IPS-20b (cell line): ENCODE results near the gene ARFGAP3.

ENCODE experiments used
- H3K27ac ChIP-seq: one replicate; pipeline ENCODE4 v1.5.1; 2013; ENCODE audit warnings: low read length
- H3K27me3 ChIP-seq: 2 replicates; pipeline ENCODE4 v1.6.1; 2013; ENCODE audit warnings: mild to moderate bottlenecking, low read length, inconsistent platforms; ENCODE audit not compliant: insufficient read depth
- H3K36me3 ChIP-seq: 2 replicates; pipeline ENCODE4 v1.6.1; 2013; ENCODE audit warnings: low read depth, mild to moderate bottlenecking, inconsistent platforms, low read length, moderate library complexity; ENCODE audit not compliant: insufficient read depth
- H3K4me1 ChIP-seq: 2 replicates; pipeline ENCODE4 v1.6.1; 2013; ENCODE audit warnings: mild to moderate bottlenecking, control low read depth, inconsistent platforms, low read length, moderate library complexity; ENCODE audit not compliant: insufficient read depth
- H3K4me3 ChIP-seq: 2 replicates; pipeline ENCODE4 v1.5.1; 2013; ENCODE audit warnings: mild to moderate bottlenecking, low read length, inconsistent platforms
- H3K9ac ChIP-seq: 2 replicates; pipeline ENCODE4 v1.6.1; 2013; ENCODE audit warnings: low read depth, mild to moderate bottlenecking, inconsistent platforms, low read length, moderate library complexity
- H3K9me3 ChIP-seq: 2 replicates; pipeline ENCODE4 v1.6.1; 2013; ENCODE audit warnings: mild to moderate bottlenecking, low read depth, low read length, inconsistent platforms; ENCODE audit not compliant: insufficient read depth

ARFGAP3 gene

GRCh38 chr22:42871146-42872050, 14.3 kb upstream of the ARFGAP3 start:
- H3K9ac ChIP-seq, result no peak overlapping the region
- H3K4me1 ChIP-seq, result no peaks in the 10 kb centered on the region
- H3K27ac ChIP-seq, result no peak overlapping the region
- H3K4me3 ChIP-seq, result no peak overlapping the region
- peaks cover 58% of the 10 kb centered on the region for H3K36me3 ChIP-seq
- H3K9me3 ChIP-seq, result no peaks in the 10 kb centered on the region
- H3K27me3 ChIP-seq, result no peaks in the 10 kb centered on the region

DNA sequence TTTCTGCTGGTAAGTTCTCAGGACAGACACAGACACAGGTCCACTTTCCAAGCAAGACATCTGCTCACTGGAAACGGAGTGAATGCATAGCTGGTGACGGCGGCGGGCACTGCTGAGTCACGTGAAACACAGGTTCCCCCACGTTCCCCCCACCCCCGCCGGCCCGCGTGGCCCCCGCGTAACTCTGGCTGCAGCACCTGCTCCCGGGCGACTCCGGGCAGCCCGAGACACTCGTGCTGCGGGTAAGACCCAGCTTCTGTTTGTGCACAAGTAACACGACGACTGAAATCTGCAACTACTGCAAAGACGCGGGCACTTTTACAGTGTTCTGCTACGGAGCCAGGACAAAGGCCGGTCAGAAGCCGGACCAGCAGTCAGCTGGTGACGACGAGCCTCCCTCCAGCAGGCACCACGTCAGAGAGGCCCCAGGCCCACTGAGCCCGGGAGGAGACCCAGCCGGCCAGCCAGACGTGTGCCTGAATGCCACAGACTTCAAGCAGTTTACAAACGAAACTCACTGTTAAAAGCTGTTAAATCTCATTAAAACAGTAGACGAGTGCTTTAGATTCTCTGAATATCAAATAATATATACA, 12.9 kb upstream of the ARFGAP3 start:
- Histone ChIP-seq H3K4me3 (no peak overlapping the region), H3K4me1 (no peaks in the 10 kb centered on the region), H3K27ac (no peak overlapping the region), H3K36me3 (peaks cover 44% of the 10 kb centered on the region), H3K27me3 (no peaks in the 10 kb centered on the region), H3K9ac (no peak overlapping the region), H3K9me3 (no peaks in the 10 kb centered on the region)

DNA sequence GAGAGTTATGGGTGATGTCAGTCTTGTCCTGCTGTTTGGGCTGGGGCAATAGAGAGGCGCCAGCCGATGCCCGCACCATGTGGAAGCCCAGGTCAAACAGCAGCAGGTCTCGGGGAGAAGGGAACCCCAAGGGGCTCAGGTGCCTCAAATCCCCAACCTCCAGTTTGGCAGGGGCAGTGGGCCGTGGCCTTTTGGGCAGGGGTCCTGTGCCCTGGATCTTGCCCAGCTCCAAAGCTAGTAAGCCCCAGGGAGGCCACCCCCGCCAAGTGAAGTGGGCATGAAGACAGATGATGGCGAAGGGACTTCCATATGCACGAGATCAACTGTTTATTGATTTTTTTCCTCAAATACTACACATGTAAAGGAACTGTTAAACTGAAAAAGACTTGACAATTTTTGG, 12.4 kb upstream of the ARFGAP3 start:
- Histone ChIP-seq H3K9ac (no peak overlapping the region), H3K4me3 (no peak overlapping the region), H3K27ac (no peak overlapping the region), H3K9me3 (no peaks in the 10 kb centered on the region), H3K36me3 (peaks cover 42% of the 10 kb centered on the region), H3K27me3 (no peaks in the 10 kb centered on the region), H3K4me1 (no peaks in the 10 kb centered on the region)

DNA sequence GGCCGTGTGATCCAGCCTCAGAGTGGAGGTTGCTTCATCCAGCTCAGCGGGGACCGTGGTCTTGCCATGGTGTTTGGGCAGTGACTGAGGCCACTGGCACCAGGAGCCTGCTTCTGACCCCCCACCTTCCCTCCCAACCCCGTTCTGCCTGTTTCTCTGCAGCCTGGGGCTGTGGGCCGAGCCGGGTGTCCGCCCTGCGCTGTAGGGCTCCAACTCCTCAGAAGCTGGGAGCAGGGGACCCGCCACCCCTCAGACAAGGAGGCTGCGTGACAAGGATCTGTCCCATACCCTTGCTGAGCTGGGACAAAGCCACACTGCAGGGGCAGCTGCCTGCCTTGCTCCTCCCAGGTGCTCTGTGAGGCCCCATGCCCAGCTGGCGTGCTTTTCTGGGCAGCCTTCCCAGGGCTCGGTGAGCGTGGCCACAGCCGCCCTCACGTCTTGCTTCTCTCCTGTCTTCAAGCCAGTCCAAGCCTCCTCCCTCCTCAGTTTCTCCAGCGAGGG, 11.7 kb upstream of the ARFGAP3 start:
- Histone ChIP-seq H3K9me3 (no peaks in the 10 kb centered on the region), H3K27ac (no peak overlapping the region), H3K27me3 (no peaks in the 10 kb centered on the region), H3K9ac (no peak overlapping the region), H3K36me3 (peaks cover 35% of the 10 kb centered on the region), H3K4me1 (no peaks in the 10 kb centered on the region), H3K4me3 (no peak overlapping the region)

GRCh38 chr22:42866100-42866499, 9.0 kb upstream of the ARFGAP3 start:
- no peak overlapping the region for H3K9ac ChIP-seq

GRCh38 chr22:42865536-42865935, 8.5 kb upstream of the ARFGAP3 start:
- H3K4me1 ChIP-seq, result no peaks in the 10 kb centered on the region
- peaks cover 6% of the 10 kb centered on the region for H3K36me3 ChIP-seq
- H3K9ac ChIP-seq, result no peak overlapping the region
- H3K4me3 ChIP-seq, result no peak overlapping the region
- no peaks in the 10 kb centered on the region for H3K9me3 ChIP-seq
- no peak overlapping the region for H3K27ac ChIP-seq
- no peaks in the 10 kb centered on the region for H3K27me3 ChIP-seq

More at GRCh38 chr22:42866100-42866499, 9.0 kb upstream of the ARFGAP3 start:
- no peaks in the 10 kb centered on the region for H3K9me3 ChIP-seq
- H3K36me3 ChIP-seq, result peaks cover 12% of the 10 kb centered on the region
- no peaks in the 10 kb centered on the region for H3K27me3 ChIP-seq
- H3K27ac ChIP-seq, result no peak overlapping the region
- H3K4me1 ChIP-seq, result no peaks in the 10 kb centered on the region
- no peak overlapping the region for H3K4me3 ChIP-seq

- H3K36me3 ChIP-seq, result no peaks in the 10 kb centered on the region
- H3K4me1 ChIP-seq, result no peaks in the 10 kb centered on the region
- no peak overlapping the region for H3K9ac ChIP-seq
- H3K27ac ChIP-seq, result no peak overlapping the region
- H3K27me3 ChIP-seq, result peaks cover 6% of the 10 kb centered on the region; the same call in 1 of the 2 replicates
- H3K9me3 ChIP-seq, result no peaks in the 10 kb centered on the region
- no peak overlapping the region for H3K4me3 ChIP-seq
These were observed 6.4 kb upstream of the ARFGAP3 start for GRCh38 chr22:42863349-42863961.

GRCh38 chr22:42862045-42862734, 5.1 kb upstream of the ARFGAP3 start:
- Histone ChIP-seq H3K9ac (no peak overlapping the region), H3K36me3 (no peaks in the 10 kb centered on the region), H3K4me1 (no peaks in the 10 kb centered on the region), H3K27ac (no peak overlapping the region), H3K4me3 (no peak overlapping the region), H3K27me3 (peaks cover 19% of the 10 kb centered on the region), H3K9me3 (no peaks in the 10 kb centered on the region)

- H3K9me3 ChIP-seq, result no peaks in the 10 kb centered on the region
- peaks cover 24% of the 10 kb centered on the region for H3K27me3 ChIP-seq
- H3K4me3 ChIP-seq, result no peak overlapping the region
- H3K27ac ChIP-seq, result no peak overlapping the region
- peaks cover 1% of the 10 kb centered on the region; the same call in 1 of the 2 replicates for H3K4me1 ChIP-seq
- no peak overlapping the region for H3K9ac ChIP-seq
- no peaks in the 10 kb centered on the region for H3K36me3 ChIP-seq
These were observed 3.9 kb upstream of the ARFGAP3 start for GRCh38 chr22:42860968-42861367.

GRCh38 chr22:42857845-42858481, 890 bp upstream of the ARFGAP3 start:
- H3K4me3 ChIP-seq, result no peak overlapping the region

More at GRCh38 chr22:42857845-42858481, 890 bp upstream of the ARFGAP3 start:
- H3K9ac ChIP-seq, result no peak overlapping the region
- peaks cover 4% of the 10 kb centered on the region; the same call in 1 of the 2 replicates for H3K4me1 ChIP-seq
- H3K27me3 ChIP-seq, result peaks cover 37% of the 10 kb centered on the region
- no peaks in the 10 kb centered on the region for H3K9me3 ChIP-seq
- no peak overlapping the region for H3K27ac ChIP-seq
- H3K36me3 ChIP-seq, result no peaks in the 10 kb centered on the region
